Dendritic cell treated with granulocyte-macrophage colony-stimulating factor and Interleukin-4, amounts not matched to agents 40 ng/mL and 50 ng/mL, for 4 days (primary cell): Measurements from ENCODE around the gene MPC2.
A peak's percentile ranks its signal among the peaks of the same experiment; 100 is the strongest.

ENCODE experiments used
- H3K27ac Mint-ChIP-seq: one replicate; pipeline ENCODE4 v1.8.0; 2022; ENCODE audit warnings: mild to moderate bottlenecking, mixed read lengths
- H3K27me3 Mint-ChIP-seq: one replicate; pipeline ENCODE4 v1.8.0; 2022; ENCODE audit warnings: mild to moderate bottlenecking, mixed read lengths
- H3K36me3 Mint-ChIP-seq: one replicate; pipeline ENCODE4 v1.8.0; 2022; ENCODE audit warnings: low read depth, mixed read lengths
- H3K4me1 Mint-ChIP-seq: one replicate; pipeline ENCODE4 v1.8.0; 2022; ENCODE audit warnings: low read depth, mixed read lengths
- H3K4me3 Mint-ChIP-seq: one replicate; pipeline ENCODE4 v1.8.0; 2022; ENCODE audit warnings: mild to moderate bottlenecking, moderate library complexity, mixed read lengths
- H3K9me3 Mint-ChIP-seq: one replicate; pipeline ENCODE4 v1.8.0; 2022; ENCODE audit warnings: mixed read lengths
- intact Hi-C: fragments of 100-400 bp; cut with micrococcal nuclease; formaldehyde crosslinking; loops from one replicate; pipeline ENCODE4 v1.15.0; 2022

MPC2 gene

GRCh38 chr1:167936930-167937708 lies at the start of gene MPC2:
TSS of gene MPC2 (minus strand) at chr1:167937072. CDS start at chr1:167935841, 1,231 bp downstream.
- peak within 1 kb of the TSS; percentile 86 for H3K27ac Mint-ChIP-seq
- H3K4me3 Mint-ChIP-seq, result peak within 1 kb of the TSS; percentile 87
- no peaks in the 10 kb centered on the region for H3K27me3 Mint-ChIP-seq
- no peaks in the 10 kb centered on the region for H3K9me3 Mint-ChIP-seq
- peaks cover 27% of the 10 kb centered on the region for H3K36me3 Mint-ChIP-seq
- H3K4me1 Mint-ChIP-seq, result peaks cover 39% of the 10 kb centered on the region
- intact Hi-C loops, result loop anchor here (2.0 to 5.0 kb wide), 3 partner anchors 220 to 290 kb away; partner anchors contain the start of genes SFT2D2 and TIPRL

- Mint-ChIP-seq H3K9me3 (no peaks in the 10 kb centered on the region), H3K27ac (no peak overlapping the region), H3K27me3 (no peaks in the 10 kb centered on the region), H3K4me1 (peaks cover 6% of the 10 kb centered on the region), H3K36me3 (peaks cover 29% of the 10 kb centered on the region), H3K4me3 (no peak overlapping the region)
- intact Hi-C loops, result no loop called here
Measured at GRCh38 chr1:167984886-167985489, 48.1 kb upstream of the MPC2 start.

- intact Hi-C loops, result no loop called here
- H3K27ac Mint-ChIP-seq, result no peak overlapping the region
Measured at GRCh38 chr1:167983797-167984420, 47.0 kb upstream of the MPC2 start.

DNA sequence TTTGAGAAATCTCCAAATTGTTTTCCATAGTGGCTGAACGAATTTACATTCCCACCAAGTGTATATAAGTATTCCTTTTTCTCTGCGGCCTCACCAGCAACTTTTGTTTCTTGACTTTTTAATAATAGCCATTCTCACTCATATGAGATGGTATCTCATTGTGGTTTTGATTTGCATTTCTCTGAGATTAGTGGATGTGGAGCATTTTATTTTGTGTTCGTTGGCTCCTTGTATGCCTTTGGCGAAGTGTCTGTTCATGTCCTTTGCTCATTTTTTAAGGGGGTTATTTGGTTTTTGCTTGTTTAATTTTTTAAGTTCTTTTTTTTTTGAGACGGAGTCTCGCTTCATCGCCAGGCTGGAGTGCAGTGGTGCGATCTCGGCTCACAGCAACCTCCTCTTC lies 45.1 kb upstream of the MPC2 start:
- Mint-ChIP-seq H3K27ac (no peak overlapping the region), H3K27me3 (no peaks in the 10 kb centered on the region), H3K36me3 (peaks cover 58% of the 10 kb centered on the region), H3K4me3 (no peak overlapping the region), H3K9me3 (peaks cover 7% of the 10 kb centered on the region), H3K4me1 (peaks cover 6% of the 10 kb centered on the region)
- intact Hi-C loops, result no loop called here

More at GRCh38 chr1:167983797-167984420, 47.0 kb upstream of the MPC2 start:
- Mint-ChIP-seq H3K9me3 (no peaks in the 10 kb centered on the region), H3K36me3 (peaks cover 40% of the 10 kb centered on the region), H3K4me1 (peaks cover 6% of the 10 kb centered on the region), H3K27me3 (no peaks in the 10 kb centered on the region), H3K4me3 (no peak overlapping the region)

GRCh38 chr1:167977245-167977644 lies 40.4 kb upstream of the MPC2 start:
- no peaks in the 10 kb centered on the region for H3K4me1 Mint-ChIP-seq
- H3K27ac Mint-ChIP-seq, result no peak overlapping the region
- H3K9me3 Mint-ChIP-seq, result peaks cover 8% of the 10 kb centered on the region
- no peak overlapping the region for H3K4me3 Mint-ChIP-seq
- intact Hi-C loops, result no loop called here
- peaks cover 68% of the 10 kb centered on the region for H3K36me3 Mint-ChIP-seq
- no peaks in the 10 kb centered on the region for H3K27me3 Mint-ChIP-seq

- intact Hi-C loops, result no loop called here
- Mint-ChIP-seq H3K4me3 (no peak overlapping the region), H3K27me3 (no peaks in the 10 kb centered on the region), H3K9me3 (peaks cover 8% of the 10 kb centered on the region), H3K36me3 (peaks cover 60% of the 10 kb centered on the region), H3K27ac (no peak overlapping the region), H3K4me1 (no peaks in the 10 kb centered on the region)
Measured at GRCh38 chr1:167974698-167975097, 37.8 kb upstream of the MPC2 start.

- Mint-ChIP-seq H3K4me1 (no peaks in the 10 kb centered on the region), H3K36me3 (peaks cover 51% of the 10 kb centered on the region)
- intact Hi-C loops, result no loop called here
Measured at GRCh38 chr1:167973832-167974231, 37.0 kb upstream of the MPC2 start.

DNA sequence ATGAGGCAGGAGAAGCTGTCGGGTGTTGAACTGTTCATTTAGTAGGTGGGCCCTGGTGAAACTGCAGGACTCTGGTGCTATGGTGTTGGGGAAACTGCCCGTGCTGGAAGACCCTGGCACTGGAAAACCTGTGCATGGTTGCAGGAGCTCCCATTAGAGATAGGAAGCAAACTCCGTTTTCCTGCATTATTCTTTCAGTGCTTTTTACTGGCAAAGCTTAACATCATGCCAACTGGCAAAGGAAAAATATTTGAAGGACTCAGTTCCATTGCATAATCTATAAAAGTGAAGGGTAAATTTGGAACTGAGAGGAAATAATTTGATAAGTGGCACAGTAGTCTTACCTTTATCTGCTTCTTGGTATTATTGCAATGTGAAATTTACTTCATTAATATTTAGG lies 31.7 kb upstream of the MPC2 start:
- Mint-ChIP-seq H3K9me3 (no peaks in the 10 kb centered on the region), H3K4me1 (peaks cover 8% of the 10 kb centered on the region), H3K27me3 (no peaks in the 10 kb centered on the region), H3K4me3 (no peak overlapping the region), H3K36me3 (peaks cover 28% of the 10 kb centered on the region), H3K27ac (no peak overlapping the region)
- intact Hi-C loops, result no loop called here

More at GRCh38 chr1:167973832-167974231, 37.0 kb upstream of the MPC2 start:
- Mint-ChIP-seq H3K27ac (no peak overlapping the region), H3K4me3 (no peak overlapping the region), H3K9me3 (peaks cover 8% of the 10 kb centered on the region), H3K27me3 (no peaks in the 10 kb centered on the region)

- Mint-ChIP-seq H3K4me1 (peaks cover 17% of the 10 kb centered on the region), H3K27ac (no peak overlapping the region), H3K36me3 (peaks cover 30% of the 10 kb centered on the region), H3K4me3 (no peak overlapping the region), H3K9me3 (no peaks in the 10 kb centered on the region), H3K27me3 (no peaks in the 10 kb centered on the region)
- intact Hi-C loops, result no loop called here
Measured at GRCh38 chr1:167966050-167966449, 29.2 kb upstream of the MPC2 start.

GRCh38 chr1:167964646-167965045 lies 27.8 kb upstream of the MPC2 start:
- Mint-ChIP-seq H3K4me1 (peaks cover 17% of the 10 kb centered on the region), H3K4me3 (no peak overlapping the region), H3K27me3 (no peaks in the 10 kb centered on the region), H3K27ac (no peak overlapping the region), H3K9me3 (no peaks in the 10 kb centered on the region), H3K36me3 (peaks cover 27% of the 10 kb centered on the region)
- intact Hi-C loops, result no loop called here

DNA sequence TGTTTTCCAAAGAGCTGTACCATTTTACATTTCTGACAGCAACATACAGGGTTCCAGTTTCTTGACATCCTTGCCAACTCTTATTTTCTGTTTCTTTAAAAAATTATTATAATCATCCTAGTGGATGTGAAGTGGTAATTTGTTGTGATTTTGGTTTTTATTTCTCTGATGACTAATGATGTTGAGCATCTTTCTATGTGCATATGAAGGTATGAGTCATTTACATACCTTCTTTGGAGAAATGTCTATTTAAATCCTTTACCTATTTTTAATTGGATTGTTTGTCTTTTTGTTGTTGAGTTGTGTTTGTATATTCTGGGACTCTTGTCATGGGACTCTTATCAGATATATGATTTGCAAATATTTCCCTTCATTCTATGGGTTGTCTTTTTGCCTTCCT lies 20.8 kb upstream of the MPC2 start:
- intact Hi-C loops, result no loop called here
- H3K4me1 Mint-ChIP-seq, result peaks cover under 1% of the 10 kb centered on the region
- no peak overlapping the region for H3K27ac Mint-ChIP-seq
- H3K9me3 Mint-ChIP-seq, result no peaks in the 10 kb centered on the region
- H3K4me3 Mint-ChIP-seq, result no peak overlapping the region
- peaks cover 48% of the 10 kb centered on the region for H3K36me3 Mint-ChIP-seq
- H3K27me3 Mint-ChIP-seq, result no peaks in the 10 kb centered on the region

- no peak overlapping the region for H3K27ac Mint-ChIP-seq
- intact Hi-C loops, result no loop called here
- no peak overlapping the region for H3K4me3 Mint-ChIP-seq
- no peaks in the 10 kb centered on the region for H3K27me3 Mint-ChIP-seq
- H3K4me1 Mint-ChIP-seq, result peaks cover 6% of the 10 kb centered on the region
- peaks cover 54% of the 10 kb centered on the region for H3K36me3 Mint-ChIP-seq
- no peaks in the 10 kb centered on the region for H3K9me3 Mint-ChIP-seq
Measured at GRCh38 chr1:167955915-167956314, 19.0 kb upstream of the MPC2 start.

- H3K36me3 Mint-ChIP-seq, result peaks cover 43% of the 10 kb centered on the region
Measured at GRCh38 chr1:167950569-167950968, 13.7 kb upstream of the MPC2 start.

DNA sequence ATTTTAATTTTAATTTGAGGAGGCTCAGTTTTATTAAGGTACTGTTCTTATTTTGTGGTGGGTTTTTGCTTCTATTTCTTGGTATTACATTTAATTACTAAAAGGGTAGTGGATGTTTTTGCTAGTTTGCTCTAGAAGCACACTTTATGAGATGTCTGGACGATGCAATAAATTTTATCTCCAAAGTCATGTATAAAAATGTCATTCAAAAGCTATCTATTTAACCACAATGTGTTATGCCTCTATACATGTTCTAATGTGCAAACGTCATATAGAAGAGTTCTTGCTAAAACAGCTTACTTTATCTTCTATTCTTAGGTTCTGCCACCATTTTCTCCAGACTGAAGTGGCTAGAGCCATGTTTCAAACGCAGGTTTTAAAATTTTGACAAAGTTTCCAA lies 12.9 kb upstream of the MPC2 start:
- no peak overlapping the region for H3K4me3 Mint-ChIP-seq
- H3K4me1 Mint-ChIP-seq, result peaks cover 32% of the 10 kb centered on the region
- no peak overlapping the region for H3K27ac Mint-ChIP-seq
- no peaks in the 10 kb centered on the region for H3K27me3 Mint-ChIP-seq
- no peaks in the 10 kb centered on the region for H3K9me3 Mint-ChIP-seq
- intact Hi-C loops, result no loop called here
- H3K36me3 Mint-ChIP-seq, result peaks cover 36% of the 10 kb centered on the region

More at GRCh38 chr1:167950569-167950968, 13.7 kb upstream of the MPC2 start:
- intact Hi-C loops, result no loop called here
- Mint-ChIP-seq H3K4me1 (peaks cover 27% of the 10 kb centered on the region), H3K27ac (no peak overlapping the region), H3K9me3 (no peaks in the 10 kb centered on the region), H3K4me3 (no peak overlapping the region), H3K27me3 (no peaks in the 10 kb centered on the region)
